HepG2 (cell line): ENCODE data around the gene ATP4A. TPM values are rescaled to one million over a fixed set of nuclear protein-coding genes. Genes with fewer than 3 reads are reported as not detected.

ENCODE experiments used
- CENPT ChIP-seq: sonication (generic); formaldehyde crosslinking; IDR thresholded peaks from 2 replicates; pipeline ENCODE4 v1.8.0; 2022; ENCODE audit warnings: low read depth, mild to moderate bottlenecking, moderate library complexity, missing genetic modification reagents
- FOXM1 ChIP-seq: sonication (generic); formaldehyde crosslinking; IDR thresholded peaks from 2 replicates; pipeline ENCODE4 v1.5.0; 2020; ENCODE audit warnings: missing genetic modification reagents
- GFI1 ChIP-seq: sonication (generic); formaldehyde crosslinking; IDR thresholded peaks from 2 replicates; pipeline ENCODE4 v1.5.0; 2020; ENCODE audit warnings: missing genetic modification reagents, mild to moderate bottlenecking, borderline replicate concordance
- IRX3 ChIP-seq: sonication (generic); formaldehyde crosslinking; IDR thresholded peaks from 2 replicates; pipeline ENCODE4 v1.8.1; 2023; ENCODE audit warnings: mild to moderate bottlenecking, low read depth, missing genetic modification reagents, borderline replicate concordance
- LBX2 ChIP-seq: sonication (generic); formaldehyde crosslinking; IDR thresholded peaks from 2 replicates; pipeline ENCODE4 v1.5.0; 2020; ENCODE audit warnings: missing genetic modification reagents, mild to moderate bottlenecking, borderline replicate concordance
- NAIF1 ChIP-seq: sonication (generic); formaldehyde crosslinking; IDR thresholded peaks from 2 replicates; pipeline ENCODE4 v1.5.0; 2020; ENCODE audit warnings: mild to moderate bottlenecking, missing genetic modification reagents, borderline replicate concordance
- NR2F1 ChIP-seq, 2 experiments: fragments of 450-650 bp in 1 of 2; formaldehyde crosslinking in 1 of 2; IDR thresholded peaks; 2 replicates each; pipeline versions ENCODE4 v1.5.0 to v1.6.1; 2016 to 2020; ENCODE audit warnings: mild to moderate bottlenecking in 1 of 2, missing compliant biosample characterization in 1 of 2, missing genetic modification reagents in 1 of 2, moderate library complexity in 1 of 2
- NR3C1 ChIP-seq: sonication (generic); formaldehyde crosslinking; IDR thresholded peaks from 2 replicates; pipeline ENCODE4 v1.4.0; 2020; ENCODE audit warnings: missing genetic modification reagents
- RCOR2 ChIP-seq: IDR thresholded peaks from 2 replicates; pipeline ENCODE4 v1.6.1; 2016; ENCODE audit warnings: missing biosample characterization, missing genetic modification reagents
- SMARCC2 ChIP-seq: fragments of 450-650 bp; IDR thresholded peaks from 2 replicates; pipeline ENCODE4 v1.6.1; 2017; ENCODE audit warnings: antibody characterized with exemption, mild to moderate bottlenecking
- TCF12 ChIP-seq, 2 experiments: fragments of 450-650 bp in 1 of 2; sonication (generic) in 1 of 2; formaldehyde crosslinking in 1 of 2; IDR thresholded peaks; 2 replicates each; pipeline versions ENCODE4 v1.6.1 to v1.8.0; 2017 to 2022; ENCODE audit warnings: antibody characterized with exemption in 1 of 2, mild to moderate bottlenecking in 1 of 2, missing genetic modification reagents in 1 of 2, moderate library complexity in 1 of 2
- TCF7 ChIP-seq: sonication (generic); IDR thresholded peaks from 2 replicates; pipeline ENCODE4 v1.6.1; 2016; ENCODE audit warnings: antibody characterized with exemption, low read depth
- U2AF1 ChIP-seq: fragments of 200-400 bp; formaldehyde crosslinking; optimal IDR thresholded peaks from 2 replicates; pipeline ENCODE3; 2017; ENCODE audit warnings: mild to moderate bottlenecking, low read depth, low read length
- ZBED4 ChIP-seq: sonication (generic); formaldehyde crosslinking; IDR thresholded peaks from 2 replicates; pipeline ENCODE4 v1.4.0; 2020; ENCODE audit warnings: missing genetic modification reagents, borderline replicate concordance
- ZBTB21 ChIP-seq: sonication (generic); formaldehyde crosslinking; IDR thresholded peaks from 2 replicates; pipeline ENCODE4 v1.4.0; 2020; ENCODE audit warnings: missing genetic modification reagents
- ZFP36L1 ChIP-seq: sonication (generic); formaldehyde crosslinking; IDR thresholded peaks from 2 replicates; pipeline ENCODE4 v1.8.0; 2022; ENCODE audit warnings: mild to moderate bottlenecking, missing genetic modification reagents, moderate library complexity
- ZNF354B ChIP-seq: sonication (generic); formaldehyde crosslinking; IDR thresholded peaks from 2 replicates; pipeline ENCODE4 v1.8.0; 2022; ENCODE audit warnings: mild to moderate bottlenecking, missing genetic modification reagents
- ZNF382 ChIP-seq: sonication (generic); formaldehyde crosslinking; IDR thresholded peaks from 2 replicates; pipeline ENCODE4 v1.5.0; 2020; ENCODE audit warnings: missing genetic modification reagents, mild to moderate bottlenecking, borderline replicate concordance
- ZNF432 ChIP-seq: sonication (generic); formaldehyde crosslinking; IDR thresholded peaks from 2 replicates; pipeline ENCODE4 v1.5.0; 2020; ENCODE audit warnings: missing genetic modification reagents, mild to moderate bottlenecking, borderline replicate concordance
- ZNF674 ChIP-seq: sonication (generic); formaldehyde crosslinking; IDR thresholded peaks from 2 replicates; pipeline ENCODE4 v1.5.0; 2020; ENCODE audit warnings: low read depth, mild to moderate bottlenecking, missing genetic modification reagents
- ZNF879 ChIP-seq: sonication (generic); formaldehyde crosslinking; IDR thresholded peaks from 2 replicates; pipeline ENCODE4 v1.8.1; 2023; ENCODE audit warnings: missing genetic modification reagents
- ZZZ3 ChIP-seq: sonication (generic); formaldehyde crosslinking; IDR thresholded peaks from 2 replicates; pipeline ENCODE4 v1.4.0; 2020; ENCODE audit warnings: missing genetic modification reagents, mild to moderate bottlenecking, borderline replicate concordance
- polyA plus RNA-seq, 8 experiments: library from polyadenylated mRNA; depleted of rRNA in 3 of 8; stranded (reverse) in 7 of 8; unstranded in 1 of 8; fragments of >200 nt; fragmentation: Illumina TruSeq in 4 of 8; extraction: Trizol in 4 of 8; gene quantifications; 2 replicates each; pipeline versions ENCODE4 v1.2.1 to v1.2.3, GENCODE V29; 2011 to 2016; ENCODE audit warnings: low read depth in 4 of 8, missing spikeins in 1 of 8, mixed read lengths in 1 of 8; ENCODE audit not compliant: insufficient read depth in 1 of 8
- total RNA-seq, 5 experiments: library from RNA; depleted of rRNA; stranded (reverse); fragments of >200 nt; fragmentation: Illumina TruSeq; extraction: Trizol; gene quantifications; 2 replicates each; pipeline ENCODE4 v1.2.3, GENCODE V29; 2016; ENCODE audit warnings: low read depth in 1 of 5
- TF ChIP-seq, protein P1 (sequence below): IDR thresholded peaks from 2 replicates; pipeline ENCODE4 v1.6.1; 2016; ENCODE audit warnings: missing compliant biosample characterization, missing genetic modification reagents, borderline replicate concordance
- TF ChIP-seq, protein P2 (sequence below): sonication (generic); formaldehyde crosslinking; IDR thresholded peaks from 2 replicates; pipeline ENCODE4 v1.4.0; 2020; ENCODE audit warnings: missing genetic modification reagents

The ATP4A gene
- total and polyA plus RNA-seq, 2 of the 13 experiments (the other 11 are each of a cell fraction or from before 2014, with no cell fraction given), result 0.08 to 0.11 TPM

GRCh38 chr19:35545001-35545854, 18.2 kb downstream of the ATP4A start, which contains the start of gene TMEM147 (continued):
- TF ChIP-seq LBX2 (CRISPR knock-in tag) (no peak), ZBTB21 (CRISPR knock-in tag) (peak; percentile 50; the same call in 1 of the 2 replicates), ZBED4 (CRISPR knock-in tag) (no peak), ZNF674 (CRISPR knock-in tag) (no peak), U2AF1 (no peak), ZNF879 (CRISPR knock-in tag) (no peak), FOXM1 (no peak), NR3C1 (CRISPR knock-in tag) (no peak), NAIF1 (CRISPR knock-in tag) (no peak; the same call in 1 of the 2 replicates), ZNF432 (CRISPR knock-in tag) (no peak), RCOR2 (CRISPR knock-in tag) (no peak), ZZZ3 (peak; percentile 46; the same call in 1 of the 2 replicates), ZNF354B (CRISPR knock-in tag) (no peak), GFI1 (CRISPR knock-in tag) (peak; percentile 60; the same call in 1 of the 2 replicates), TCF12 (IDR thresholded peaks at IDR 0.05) (no peak), TCF12 (CRISPR knock-in tag; IDR thresholded peaks at IDR 0.05) (0 out of 2 replicates have a peak, but pooled peaks have one; percentile 38), SMARCC2 (no peak), TCF7 (no peak), CENPT (no peak), ZNF382 (CRISPR knock-in tag) (no peak), ZFP36L1 (CRISPR knock-in tag) (no peak), NR2F1 (CRISPR knock-in tag; IDR thresholded peaks at IDR 0.05) (no peak), IRX3 (CRISPR knock-in tag) (no peak)
- TF ChIP-seq, protein P1, sequence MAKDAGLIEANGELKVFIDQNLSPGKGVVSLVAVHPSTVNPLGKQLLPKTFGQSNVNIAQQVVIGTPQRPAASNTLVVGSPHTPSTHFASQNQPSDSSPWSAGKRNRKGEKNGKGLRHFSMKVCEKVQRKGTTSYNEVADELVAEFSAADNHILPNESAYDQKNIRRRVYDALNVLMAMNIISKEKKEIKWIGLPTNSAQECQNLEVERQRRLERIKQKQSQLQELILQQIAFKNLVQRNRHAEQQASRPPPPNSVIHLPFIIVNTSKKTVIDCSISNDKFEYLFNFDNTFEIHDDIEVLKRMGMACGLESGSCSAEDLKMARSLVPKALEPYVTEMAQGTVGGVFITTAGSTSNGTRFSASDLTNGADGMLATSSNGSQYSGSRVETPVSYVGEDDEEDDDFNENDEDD (CRISPR knock-in tag), result peak; percentile 61; the same call in 1 of the 2 replicates
- TF ChIP-seq, protein P2, sequence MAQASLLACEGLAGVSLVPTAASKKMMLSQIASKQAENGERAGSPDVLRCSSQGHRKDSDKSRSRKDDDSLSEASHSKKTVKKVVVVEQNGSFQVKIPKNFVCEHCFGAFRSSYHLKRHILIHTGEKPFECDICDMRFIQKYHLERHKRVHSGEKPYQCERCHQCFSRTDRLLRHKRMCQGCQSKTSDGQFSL (CRISPR knock-in tag), result 0 out of 2 replicates have a peak, but pooled peaks have one; percentile 57
